Tibial artery (tissue), 4 donors: ENCODE data around the gene CLDN16.
A peak's percentile ranks its signal among the peaks of the same experiment; 100 is the strongest.

Source experiments
- DNase-seq, 2 donors: peaks; one replicate each; pipeline ENCODE4 v3.0.0-alpha.2; 2019
- H3K27ac ChIP-seq, 2 donors: fragments of 200-600 bp; sonication (generic) in 1 of 2; 1 replicate in 1 of 2; 2 replicates in 1 of 2; pipeline ENCODE4 v1.5.1; 2018 to 2019; ENCODE audit warnings: mild to moderate bottlenecking in 1 of 2
- H3K27me3 ChIP-seq, 2 donors: fragments of 200-600 bp; sonication (generic) in 1 of 2; one replicate each; pipeline versions ENCODE4 v1.5.1 to v1.6.0; 2016 to 2019
- H3K36me3 ChIP-seq, 3 donors: fragments of 200-600 bp; sonication (generic) in 2 of 3; one replicate each; pipeline ENCODE4 v1.5.1; 2016 to 2019; ENCODE audit warnings: mild to moderate bottlenecking in 2 of 3
- H3K4me1 ChIP-seq, 4 donors: fragments of 200-600 bp; sonication (generic) in 2 of 4; 1 replicate in 3 of 4; 2 replicates in 1 of 4; pipeline ENCODE4 v1.5.1; 2016 to 2019
- H3K4me3 ChIP-seq, 2 donors: fragments of 200-600 bp; sonication (generic) in 1 of 2; 1 replicate in 1 of 2; 2 replicates in 1 of 2; pipeline ENCODE4 v1.5.1; 2018 to 2019; ENCODE audit warnings: mild to moderate bottlenecking in 2 of 2
- H3K9me3 ChIP-seq, 3 donors: fragments of 200-600 bp; sonication (generic) in 1 of 3; one replicate each; pipeline ENCODE4 v1.5.1; 2016 to 2019
- CTCF ChIP-seq, 2 experiments: fragments of 200-600 bp in 1 of 2; fragments of 450-650 bp in 1 of 2; IDR thresholded peaks; one replicate each; pipeline ENCODE4 v1.5.1; 2017 to 2019; ENCODE audit warnings: antibody characterized with exemption in 2 of 2, mild to moderate bottlenecking in 1 of 2, moderate library complexity in 1 of 2
- intact Hi-C: fragments of 100-400 bp; cut with DNase I; formaldehyde crosslinking; loops from one replicate; pipeline ENCODE4 v1.15.0; 2023; ENCODE audit warnings: low total_unique reads

CLDN16 gene

DNA sequence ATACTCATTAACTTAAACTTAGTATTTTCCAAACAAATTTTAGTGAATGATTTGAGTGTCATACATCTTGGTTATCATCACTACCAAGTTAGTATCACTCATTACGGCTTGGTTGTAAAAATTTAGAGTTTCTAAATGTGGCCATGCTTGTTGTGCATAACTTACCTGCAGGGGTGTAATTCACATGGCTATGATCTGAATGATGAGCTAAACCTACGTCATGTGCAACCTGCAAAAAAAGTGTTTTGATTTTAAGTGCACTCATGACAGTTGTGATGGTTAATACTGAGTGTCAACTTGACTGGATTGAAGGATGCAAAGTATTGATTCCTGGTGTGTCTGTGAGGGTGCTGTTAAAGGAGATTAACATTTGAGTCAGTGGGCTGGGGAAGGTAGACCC, 17.6 kb upstream of the CLDN16 start:
- Histone ChIP-seq H3K27me3 (no peaks in the 10 kb centered on the region), H3K9me3 (no peaks in the 10 kb centered on the region), H3K4me3 (no peak overlapping the region), H3K4me1 (no peaks in the 10 kb centered on the region), H3K36me3 (no peaks in the 10 kb centered on the region), H3K27ac (no peak overlapping the region)
- intact Hi-C loops, result no loop called here
- TF ChIP-seq CTCF (IDR thresholded peaks at IDR 0.05), result no peak
- no peak for DNase-seq

DNA sequence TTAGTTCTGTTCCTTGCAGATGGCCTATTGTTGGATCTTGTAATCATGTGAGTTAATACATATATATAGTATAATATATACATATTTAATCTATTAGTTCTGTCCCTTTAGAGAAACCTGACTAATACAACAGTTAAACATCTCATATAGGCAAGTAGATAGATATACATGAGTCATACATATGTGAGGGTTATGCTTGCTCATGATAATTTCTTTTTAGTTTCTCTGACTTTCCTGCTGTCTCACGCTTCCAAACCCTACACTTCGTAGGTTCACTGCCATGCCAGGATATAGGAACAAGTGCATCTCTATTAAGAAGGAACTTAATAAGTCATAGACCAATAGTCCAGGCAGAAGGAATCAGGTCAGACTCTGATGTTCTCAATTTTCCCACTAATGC, 16.8 kb upstream of the CLDN16 start:
- intact Hi-C loops, result no loop called here
- no peaks in the 10 kb centered on the region for H3K9me3 ChIP-seq

DNA sequence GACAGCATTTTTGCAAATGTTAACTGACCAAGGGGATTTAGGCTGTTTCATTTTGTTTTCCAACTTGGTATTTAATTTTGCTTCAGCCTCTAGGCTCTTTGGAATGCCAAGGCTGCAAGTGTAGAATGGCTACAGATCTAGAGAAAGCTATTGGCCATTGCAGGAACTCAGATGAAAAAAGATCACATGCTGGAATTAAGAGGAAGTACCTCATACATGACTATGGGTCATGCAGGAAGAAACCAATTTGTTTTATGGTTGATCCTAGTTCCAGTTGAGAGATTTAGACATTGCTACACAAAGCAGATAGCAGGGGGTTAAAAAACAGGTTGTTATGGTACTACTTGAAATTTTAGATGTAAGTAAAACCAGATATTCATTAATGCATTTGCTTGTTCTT, 12.7 kb upstream of the CLDN16 start:
- no peak for TF ChIP-seq CTCF (IDR thresholded peaks at IDR 0.05)
- Histone ChIP-seq H3K9me3 (no peaks in the 10 kb centered on the region), H3K36me3 (no peaks in the 10 kb centered on the region), H3K27me3 (no peaks in the 10 kb centered on the region), H3K4me1 (peaks cover 0 to 10% (median 8%) of the 10 kb centered on the region in 4 donors), H3K4me3 (no peak overlapping the region), H3K27ac (no peak overlapping the region)
- intact Hi-C loops, result no loop called here
- DNase-seq, result no peak

More for the DNA sequence above, 16.8 kb upstream of the CLDN16 start:
- Histone ChIP-seq H3K27me3 (no peaks in the 10 kb centered on the region), H3K4me1 (no peaks in the 10 kb centered on the region), H3K27ac (no peak overlapping the region), H3K4me3 (no peak overlapping the region), H3K36me3 (no peaks in the 10 kb centered on the region)
- DNase-seq, result no peak
- no peak for TF ChIP-seq CTCF (IDR thresholded peaks at IDR 0.05)

DNA sequence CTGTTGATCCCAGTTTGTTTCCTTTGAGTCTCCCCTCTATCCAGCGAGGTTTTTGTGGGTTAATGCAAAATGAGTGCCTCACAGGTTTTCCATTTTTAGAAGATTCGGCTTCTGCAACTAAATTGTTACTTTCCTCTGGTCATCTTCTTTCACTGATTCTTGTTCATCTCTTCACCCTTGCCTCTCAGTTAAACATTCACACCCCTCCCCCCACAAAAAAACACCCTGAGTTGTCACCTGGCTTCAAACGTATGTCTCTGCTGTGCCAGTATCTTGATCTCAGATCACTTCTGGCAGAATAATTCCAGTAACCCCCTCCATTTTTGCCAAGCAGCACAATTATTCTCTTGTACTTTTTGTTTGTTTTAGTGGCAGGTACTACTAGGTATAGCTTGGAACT, 12.3 kb upstream of the CLDN16 start:
- Histone ChIP-seq H3K36me3 (no peaks in the 10 kb centered on the region), H3K27ac (no peak overlapping the region), H3K4me3 (no peak overlapping the region), H3K9me3 (no peaks in the 10 kb centered on the region), H3K27me3 (no peaks in the 10 kb centered on the region), H3K4me1 (peaks cover 0 to 10% (median 8%) of the 10 kb centered on the region in 4 donors)
- intact Hi-C loops, result no loop called here
- TF ChIP-seq CTCF (IDR thresholded peaks at IDR 0.05), result no peak
- no peak for DNase-seq

GRCh38 chr3:190378240-190378891, 9.6 kb upstream of the CLDN16 start:
- intact Hi-C loops, result no loop called here
- no peak for TF ChIP-seq CTCF (IDR thresholded peaks at IDR 0.05)
- no peaks in the 10 kb centered on the region for H3K27me3 ChIP-seq

GRCh38 chr3:190380184-190380583, 7.8 kb upstream of the CLDN16 start:
- Histone ChIP-seq H3K4me3 (no peak overlapping the region), H3K27me3 (no peaks in the 10 kb centered on the region), H3K9me3 (no peaks in the 10 kb centered on the region), H3K4me1 (peaks cover 0 to 10% (median 8%) of the 10 kb centered on the region in 4 donors), H3K27ac (no peak overlapping the region), H3K36me3 (no peaks in the 10 kb centered on the region)
- no peak for TF ChIP-seq CTCF (IDR thresholded peaks at IDR 0.05)
- intact Hi-C loops, result no loop called here
- no peak for DNase-seq

More at GRCh38 chr3:190378240-190378891, 9.6 kb upstream of the CLDN16 start:
- H3K9me3 ChIP-seq, result no peaks in the 10 kb centered on the region
- H3K27ac ChIP-seq, result no peak overlapping the region
- no peak overlapping the region for H3K4me3 ChIP-seq
- no peaks in the 10 kb centered on the region for H3K36me3 ChIP-seq
- H3K4me1 ChIP-seq, result peaks cover 0 to 10% (median 8%) of the 10 kb centered on the region in 4 donors
- DNase-seq, result peak in 1 of 2 donors; percentile 38
